Stomach (tissue), 4 donors: ENCODE results near the gene PLCB4.

Source experiments
- CTCF ChIP-seq, 7 experiments: fragments of 450-650 bp in 4 of 7; fragments of 200-600 bp in 3 of 7; sonication (generic) in 3 of 7; IDR thresholded peaks; one replicate each; pipeline ENCODE4 v1.5.1; 2016 to 2019; ENCODE audit warnings: antibody characterized with exemption in 7 of 7, control low read depth in 2 of 7, mild to moderate bottlenecking in 1 of 7
- POLR2A ChIP-seq, 4 donors: fragments of 450-650 bp; IDR thresholded peaks; one replicate each; pipeline ENCODE4 v1.6.1; 2016; ENCODE audit warnings: antibody characterized with exemption in 4 of 4, control low read depth in 2 of 4, mild to moderate bottlenecking in 1 of 4, moderate library complexity in 1 of 4

GRCh38 chr20:9375221-9375681 lies 306.4 kb downstream of the PLCB4 start:
- no peak for TF ChIP-seq CTCF (IDR thresholded peaks at IDR 0.05)
- TF ChIP-seq POLR2A (IDR thresholded peaks at IDR 0.05) = no peak
